NCI-H82 treated with DMSO at 0.1 percent for 48 hours (cell line): ENCODE data around the gene SEMA3G.

Experiments
- DNase-seq: peaks from one replicate; lab custom pipeline; 2025; ENCODE audit not compliant: unreplicated experiment; lab: John Stamatoyannopoulos, UW

The SEMA3G gene

GRCh38 chr3:52479877-52480575, 35.1 kb upstream of the SEMA3G start:
- DNase-seq = no peak

GRCh38 chr3:52479037-52479876, 34.4 kb upstream of the SEMA3G start:
- no peak for DNase-seq

- DNase-seq = no peak
These were observed 32.8 kb upstream of the SEMA3G start for GRCh38 chr3:52477796-52478095.

- DNase-seq = no peak
These were observed 32.3 kb upstream of the SEMA3G start for GRCh38 chr3:52477076-52477795.

- no peak for DNase-seq
These were observed 28.1 kb upstream of the SEMA3G start for GRCh38 chr3:52473026-52473425.

- no peak for DNase-seq
These were observed 27.5 kb upstream of the SEMA3G start for GRCh38 chr3:52472239-52473000.

- DNase-seq = no peak
These were observed 26.7 kb upstream of the SEMA3G start for GRCh38 chr3:52471371-52472238.

GRCh38 chr3:52470920-52471319, 26.0 kb upstream of the SEMA3G start:
- no peak for DNase-seq

GRCh38 chr3:52469001-52469400, 24.1 kb upstream of the SEMA3G start:
- peak; percentile 90 for DNase-seq

- peak; percentile 87 for DNase-seq
These were observed 23.4 kb upstream of the SEMA3G start for GRCh38 chr3:52468336-52468735.

GRCh38 chr3:52463416-52463815, 18.5 kb upstream of the SEMA3G start:
- no peak for DNase-seq

- no peak for DNase-seq
These were observed 17.0 kb upstream of the SEMA3G start for GRCh38 chr3:52461874-52462273.

- peak; percentile 79 for DNase-seq
These were observed 14.1 kb upstream of the SEMA3G start for GRCh38 chr3:52458770-52459545.

- no peak for DNase-seq
These were observed 13.3 kb upstream of the SEMA3G start for GRCh38 chr3:52458031-52458760.

GRCh38 chr3:52456800-52457183, 11.9 kb upstream of the SEMA3G start:
- no peak for DNase-seq

- no peak for DNase-seq
These were observed 11.4 kb upstream of the SEMA3G start for GRCh38 chr3:52456169-52456799.

- peak; percentile 39 for DNase-seq
These were observed 10.6 kb upstream of the SEMA3G start, which contains the start of gene NISCH for GRCh38 chr3:52455283-52456168. NISCH (plus strand) TSS chr3:52455604; CDS start chr3:52455642, 38 bp downstream.
